Right lobe of liver (tissue), 6 donors: ENCODE data around the gene SBF1. TPM values are rescaled to one million over a fixed set of nuclear protein-coding genes. Genes with fewer than 3 reads are reported as not detected.

Experiments used
- ATAC-seq, 4 donors: fragments of 200-7000 bp; cut with Tn5 transposase; one replicate each; pipeline ENCODE4 v1.9.1; 2020; ENCODE audit warnings: mild to moderate bottlenecking in 4 of 4, moderate library complexity in 4 of 4
- DNase-seq, 3 donors: peaks; one replicate each; pipeline ENCODE4 v3.0.0-alpha.2; 2020
- H3K27ac ChIP-seq, 3 donors: fragments of 200-600 bp; one replicate each; pipeline ENCODE4 v1.8.0; 2022
- H3K27me3 ChIP-seq, 2 donors: fragments of 200-600 bp; one replicate each; pipeline ENCODE4 v1.8.0; 2022
- H3K36me3 ChIP-seq, 4 donors: fragments of 200-600 bp; sonication (generic) in 1 of 4; one replicate each; pipeline versions ENCODE4 v1.5.1 to v1.8.0; 2017 to 2022; ENCODE audit warnings: control low read depth in 1 of 4
- H3K4me1 ChIP-seq, 4 donors: fragments of 200-600 bp; sonication (generic) in 1 of 4; one replicate each; pipeline versions ENCODE4 v1.5.1 to v1.8.0; 2017 to 2022; ENCODE audit warnings: control low read depth in 1 of 4
- H3K4me3 ChIP-seq, 3 donors: fragments of 200-600 bp; one replicate each; pipeline ENCODE4 v1.8.0; 2022
- H3K9me3 ChIP-seq, 4 donors: fragments of 200-600 bp; sonication (generic) in 1 of 4; one replicate each; pipeline versions ENCODE4 v1.5.1 to v1.8.0; 2017 to 2022; ENCODE audit warnings: control low read depth in 1 of 4
- CTCF ChIP-seq, 4 donors: fragments of 200-600 bp in 3 of 4; fragments of 450-650 bp in 1 of 4; IDR thresholded peaks; one replicate each; pipeline versions ENCODE4 v1.5.1 to v1.8.0; 2016 to 2022; ENCODE audit warnings: antibody characterized with exemption in 4 of 4, mild to moderate bottlenecking in 2 of 4
- POLR2A ChIP-seq: fragments of 450-650 bp; IDR thresholded peaks from one replicate; pipeline ENCODE4 v1.6.1; 2017; ENCODE audit warnings: antibody characterized with exemption, mild to moderate bottlenecking
- WGBS: methylation state at CpG from one replicate; pipeline ENCODE4 v1.1.6; 2018; ENCODE audit warnings: low coverage, low lambda C conversion rate; ENCODE audit not compliant: insufficient coverage; ENCODE audit errors: missing lambda C conversion rate; 5-methylcytosine and 5-hydroxymethylcytosine counted together
- intact Hi-C, 2 donors: fragments of 100-400 bp; cut with DNase I; formaldehyde crosslinking; loops; one replicate each; pipeline versions ENCODE4 v1.11.2 to v1.14.1; 2022
- total RNA-seq, 6 experiments: library from RNA; depleted of rRNA in 2 of 6; stranded (reverse); fragments of >200 nt in 2 of 6; fragmentation: NEBNext Ultra II Directional in 3 of 6; extraction: Animal tissue kit (Norgen Biotek cat#: 25700) in 3 of 6; gene quantifications; one replicate each; pipeline versions ENCODE4 v1.1.0 to v1.2.4, GENCODE V29; 2016 to 2023
- donor health status: DM: no; HTN: yes; CAD: no.
- donor health status: DM: no; HTN: no; CAD: no.
- donor health status: DM: no; HTN: no; CAD: no.
- donor health status: DM: no; HTN: yes; CAD: no.
- donor health status: DM: no; HTN: yes; CAD: no.

SBF1 gene
- total RNA-seq, 6 experiments from 2014 or later = 18.3 to 28.9 (median 22.8) TPM

GRCh38 chr22:50456026-50456425 is 18.8 kb downstream of the SBF1 start:
- intact Hi-C loops = no loop called here
- no peak overlapping the region for H3K4me3 ChIP-seq
- H3K27me3 ChIP-seq = no peaks in the 10 kb centered on the region
- WGBS = 97% methylated on average over 7 of the region's 11 CpGs
- no peak overlapping the region for H3K27ac ChIP-seq
- H3K4me1 ChIP-seq = no peaks in the 10 kb centered on the region
- TF ChIP-seq CTCF (IDR thresholded peaks at IDR 0.05) = no peak
- no peak for TF ChIP-seq POLR2A
- peaks cover 0 to 41% (median 15%) of the 10 kb centered on the region in 4 donors for H3K36me3 ChIP-seq
- ATAC-seq = no peak
- H3K9me3 ChIP-seq = no peaks in the 10 kb centered on the region
- no peak for DNase-seq

GRCh38 chr22:50455201-50455600 is 19.6 kb downstream of the SBF1 start:
- Histone ChIP-seq H3K36me3 (peaks cover 0 to 34% (median 11%) of the 10 kb centered on the region in 4 donors), H3K9me3 (no peaks in the 10 kb centered on the region), H3K4me3 (no peak overlapping the region), H3K27me3 (no peaks in the 10 kb centered on the region), H3K27ac (no peak overlapping the region), H3K4me1 (no peaks in the 10 kb centered on the region)
- ATAC-seq = no peak
- intact Hi-C loops = no loop called here
- no peak for DNase-seq
- no peak for TF ChIP-seq CTCF (IDR thresholded peaks at IDR 0.05)
- no peak for TF ChIP-seq POLR2A
- no CpG with 5 or more reads among the region's 18 CpGs for WGBS

GRCh38 chr22:50454556-50455075 is 20.2 kb downstream of the SBF1 start:
- Histone ChIP-seq H3K27ac (no peak overlapping the region), H3K36me3 (peaks cover 0 to 38% (median 8%) of the 10 kb centered on the region in 4 donors), H3K27me3 (no peaks in the 10 kb centered on the region), H3K4me1 (no peaks in the 10 kb centered on the region), H3K4me3 (no peak overlapping the region), H3K9me3 (no peaks in the 10 kb centered on the region)
- intact Hi-C loops = no loop called here
- ATAC-seq = no peak
- 86% methylated on average over 4 of the region's 27 CpGs for WGBS
- no peak for TF ChIP-seq POLR2A
- no peak for TF ChIP-seq CTCF (IDR thresholded peaks at IDR 0.05)
- no peak for DNase-seq

GRCh38 chr22:50452649-50453048 is 22.2 kb downstream of the SBF1 start:
- Histone ChIP-seq H3K27ac (no peak overlapping the region), H3K4me1 (no peaks in the 10 kb centered on the region), H3K36me3 (peaks cover 0 to 40% (median 11%) of the 10 kb centered on the region in 4 donors), H3K27me3 (no peaks in the 10 kb centered on the region), H3K9me3 (no peaks in the 10 kb centered on the region), H3K4me3 (no peak overlapping the region)
- intact Hi-C loops = no loop called here
- DNase-seq (no peak), ATAC-seq (no peak)
- no peak for TF ChIP-seq POLR2A
- TF ChIP-seq CTCF (IDR thresholded peaks at IDR 0.05) = no peak
- 84% methylated on average over 5 of the region's 5 CpGs for WGBS
